ENCODE measurements around the gene OSBPL2. TPM values are rescaled to one million over a fixed set of nuclear protein-coding genes. Genes with fewer than 3 reads are reported as not detected.

OSBPL2 gene
- polyA plus RNA-seq, 4 donors = 19.9 to 36.9 (median 29.3) TPM

DNA sequence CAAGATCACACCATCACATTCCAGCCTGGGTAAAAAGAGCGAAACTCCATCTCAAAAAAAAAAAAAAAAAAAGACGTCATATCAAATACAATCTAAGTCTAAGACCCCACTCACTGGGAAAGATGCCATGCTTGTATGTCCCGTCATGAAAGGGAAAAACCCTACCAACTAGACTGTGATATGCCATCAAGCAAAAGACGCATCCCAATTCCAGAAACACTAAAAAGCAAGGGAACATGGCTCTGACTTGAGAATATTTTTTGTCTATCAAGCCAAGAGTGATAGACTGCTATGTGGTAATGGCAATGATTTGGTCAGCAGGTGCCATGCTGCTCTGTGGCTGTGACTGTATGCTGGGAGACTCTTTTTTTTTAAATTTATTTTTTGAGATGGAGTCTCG, 105.8 kb downstream of the OSBPL2 start:
- peaks cover 0 to 4% of the 10 kb centered on the region in 2 donors for H3K9me3 ChIP-seq (ENCODE audit: control insufficient read depth in 2 of 2, insufficient read depth in 1 of 2, low read depth in 1 of 2, low read length in 1 of 2)
- H3K4me3 ChIP-seq (ENCODE audit: low read depth in 1 of 3, low read length in 3 of 3) = no peak overlapping the region
- H3K4me1 ChIP-seq (ENCODE audit: control insufficient read depth in 3 of 3, insufficient read depth in 2 of 3, low read depth in 1 of 3, low read length in 2 of 3) = no peaks in the 10 kb centered on the region
- no peak overlapping the region for H3K27ac ChIP-seq (ENCODE audit: low read depth in 1 of 3, low read length in 2 of 3)
- H3K27me3 ChIP-seq (ENCODE audit: control insufficient read depth in 3 of 3, insufficient read depth in 3 of 3, low read length in 3 of 3) = no peaks in the 10 kb centered on the region
- no peak for FAIRE-seq
- peaks cover 0 to 35% (median 0%) of the 10 kb centered on the region in 3 donors for H3K36me3 ChIP-seq (ENCODE audit: control insufficient read depth in 3 of 3, insufficient read depth in 2 of 3, low read depth in 1 of 3, low read length in 3 of 3)
- no peak for DNase-seq
- 90 to 94% (median 92%) methylated on average over 5 of the region's 5 CpGs for WGBS, 3 donors

DNA sequence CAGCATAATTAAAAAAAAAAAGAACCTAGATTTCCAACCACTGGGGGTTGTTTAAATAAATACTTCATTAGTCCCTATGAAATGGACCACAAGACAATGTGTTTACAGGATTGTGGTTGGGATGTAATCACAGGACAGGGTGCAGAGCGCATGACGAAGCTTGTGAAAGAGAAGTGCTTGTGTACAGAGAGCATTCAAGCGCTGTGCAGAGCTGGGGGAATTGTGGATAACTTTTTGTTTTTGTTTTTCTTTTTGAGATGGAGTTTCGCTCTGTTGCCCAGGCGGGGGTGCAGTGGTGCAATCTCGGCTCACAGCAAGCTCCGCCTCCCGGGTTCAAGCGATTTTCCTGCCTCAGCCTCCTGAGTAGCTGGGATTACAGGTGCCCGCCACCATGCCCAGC, 106.5 kb downstream of the OSBPL2 start:
- H3K4me1 ChIP-seq (ENCODE audit: control insufficient read depth in 3 of 3, insufficient read depth in 2 of 3, low read depth in 1 of 3, low read length in 2 of 3) = peaks cover 0 to 1% (median 0%) of the 10 kb centered on the region in 3 donors
- no peak overlapping the region for H3K27ac ChIP-seq (ENCODE audit: low read depth in 1 of 3, low read length in 2 of 3)
- FAIRE-seq (no peak), DNase-seq (no peak)
- peaks cover 0 to 4% of the 10 kb centered on the region in 2 donors for H3K9me3 ChIP-seq (ENCODE audit: control insufficient read depth in 2 of 2, insufficient read depth in 1 of 2, low read depth in 1 of 2, low read length in 1 of 2)
- peaks cover 0 to 34% (median 0%) of the 10 kb centered on the region in 3 donors for H3K36me3 ChIP-seq (ENCODE audit: control insufficient read depth in 3 of 3, insufficient read depth in 2 of 3, low read depth in 1 of 3, low read length in 3 of 3)
- no peak overlapping the region for H3K4me3 ChIP-seq (ENCODE audit: low read depth in 1 of 3, low read length in 3 of 3)
- H3K27me3 ChIP-seq (ENCODE audit: control insufficient read depth in 3 of 3, insufficient read depth in 3 of 3, low read length in 3 of 3) = no peaks in the 10 kb centered on the region
- 77 to 81% (median 81%) methylated on average over 10 of the region's 10 CpGs for WGBS, 3 donors

Other genes starting within 250 kb of the OSBPL2 start
- gene TAF4, start 172.6 kb upstream of the OSBPL2 start, polyA plus RNA-seq = 10 to 100 TPM in 1 of 4 donors, 1 to 10 TPM in 3; 4.6 to 18.3 (median 7.9) TPM
- 10 to 100 TPM; 11.9 to 47.0 (median 18.2) TPM for gene LSM14B, start 116.0 kb upstream of the OSBPL2 start, polyA plus RNA-seq
- gene PSMA7, start 95.1 kb upstream of the OSBPL2 start, polyA plus RNA-seq = 100 to 1,000 TPM; 136 to 378 (median 310) TPM
- 10 to 100 TPM in 2 of 4 donors, 1 to 10 TPM in 2; 7.5 to 17.5 (median 11.3) TPM for gene SS18L1, start 94.8 kb upstream of the OSBPL2 start, polyA plus RNA-seq
- 10 to 100 TPM; 24.9 to 39.4 (median 31.5) TPM for gene MTG2, start 55.5 kb upstream of the OSBPL2 start, polyA plus RNA-seq
- gene HRH3, start 18.2 kb upstream of the OSBPL2 start, polyA plus RNA-seq = under 1 TPM in 2 of 4 donors, not detected in 2; 0.06 to 0.31 TPM
- 10 to 100 TPM; 44.5 to 93.4 (median 88.3) TPM for gene ADRM1, start 64.5 kb downstream of the OSBPL2 start, polyA plus RNA-seq
- gene LAMA5, start 128.8 kb downstream of the OSBPL2 start, polyA plus RNA-seq = 10 to 100 TPM in 2 of 4 donors, 1 to 10 TPM in 2; 1.3 to 62.8 (median 23.0) TPM
- gene RPS21, start 148.6 kb downstream of the OSBPL2 start, polyA plus RNA-seq = 1,000 to 10,000 TPM; 2,127 to 8,814 (median 3,344) TPM
- gene CABLES2, start 168.8 kb downstream of the OSBPL2 start, polyA plus RNA-seq = 1 to 10 TPM; 1.3 to 7.9 (median 3.5) TPM
- gene RBBP8NL, start 189.0 kb downstream of the OSBPL2 start, polyA plus RNA-seq = 10 to 100 TPM in 3 of 4 donors, 1 to 10 TPM in 1; 8.0 to 28.0 (median 13.5) TPM
- 10 to 100 TPM; 11.9 to 52.9 (median 34.7) TPM for gene GATA5, start 237.5 kb downstream of the OSBPL2 start, polyA plus RNA-seq